SK-N-SH treated with all-trans-retinoic acid at 6 μM for 48 hours (cell line): ENCODE results near the gene ZNF679.

Experiments
- ARNTL ChIP-seq: fragments of 450-650 bp; formaldehyde crosslinking; IDR thresholded peaks from 2 replicates; pipeline ENCODE4 v1.5.0; 2020; ENCODE audit warnings: low read depth, mild to moderate bottlenecking, moderate library complexity, borderline replicate concordance
- BACH2 ChIP-seq: fragments of 250-450 bp; sonication (Bioruptor Pico); IDR thresholded peaks from 2 replicates; pipeline ENCODE4 v1.9.0; 2021; ENCODE audit warnings: mild to moderate bottlenecking, borderline replicate concordance
- CREB5 ChIP-seq: fragments of 250-450 bp; sonication (Bioruptor Pico); IDR thresholded peaks from 2 replicates; pipeline ENCODE4 v1.5.1; 2020; ENCODE audit warnings: low read depth, mild to moderate bottlenecking, moderate library complexity
- CSDC2 ChIP-seq: fragments of 250-450 bp; sonication (Bioruptor Pico); IDR thresholded peaks from 2 replicates; pipeline ENCODE4 v1.5.0; 2020; ENCODE audit warnings: mild to moderate bottlenecking, moderate library complexity
- CSRNP3 ChIP-seq: fragments of 250-450 bp; sonication (Bioruptor Pico); IDR thresholded peaks from 2 replicates; pipeline ENCODE4 v1.5.1; 2021; ENCODE audit warnings: mild to moderate bottlenecking, moderate library complexity
- GLIS3 ChIP-seq: fragments of 250-450 bp; sonication (Bioruptor Pico); IDR thresholded peaks from 2 replicates; pipeline ENCODE4 v1.5.0; 2020; ENCODE audit warnings: mild to moderate bottlenecking, moderate library complexity
- RARB ChIP-seq: fragments of 250-450 bp; sonication (Bioruptor Pico); IDR thresholded peaks from 2 replicates; pipeline ENCODE4 v1.8.0; 2021; ENCODE audit warnings: mild to moderate bottlenecking, moderate library complexity
- ZFP3 ChIP-seq: fragments of 250-450 bp; sonication (Bioruptor Pico); IDR thresholded peaks from 2 replicates; pipeline ENCODE4 v1.5.0; 2020; ENCODE audit warnings: mild to moderate bottlenecking, moderate library complexity
- ZFP30 ChIP-seq: fragments of 450-650 bp; formaldehyde crosslinking; IDR thresholded peaks from 2 replicates; pipeline ENCODE4 v1.5.0; 2022; ENCODE audit warnings: mild to moderate bottlenecking, moderate library complexity

GRCh38 chr7:64183827-64184372, 44.4 kb upstream of the ZNF679 start:
- TF ChIP-seq CSDC2 (CRISPR knock-in tag) (no peak), GLIS3 (CRISPR knock-in tag) (no peak), BACH2 (CRISPR knock-in tag) (no peak), ZFP3 (CRISPR knock-in tag) (no peak), ZFP30 (CRISPR knock-in tag) (no peak), CREB5 (CRISPR knock-in tag) (no peak), CSRNP3 (CRISPR knock-in tag) (no peak), ARNTL (CRISPR knock-in tag) (no peak), RARB (CRISPR knock-in tag) (no peak)
